Measurements from ENCODE around the gene TET3. TPM values are rescaled to one million over a fixed set of nuclear protein-coding genes. Genes with fewer than 3 reads are reported as not detected.
A peak's percentile ranks its signal among the peaks of the same experiment; 100 is the strongest.

Gene TET3
- 10 to 100 TPM; 52.8 to 54.8 (median 54.1) TPM for total RNA-seq

- TF ChIP-seq POLR2A (IDR thresholded peaks at IDR 0.05) (no peak), CTCF (IDR thresholded peaks at IDR 0.05) (no peak)
- peak within 1 kb of the TSS; percentile 54 for H3K4me3 ChIP-seq (ENCODE audit: low read depth, poor library complexity, severe bottlenecking)
- 1 to 2% methylated on average over 36 to 45 of the region's 85 CpGs for WGBS, 2 donors
- intact Hi-C loops (cut with DNase I; ENCODE audit: low total_unique reads), result loop anchor here (10.0 kb wide), 1 partner anchor 50 kb away; no protein-coding TSS in a partner anchor
- DNase-seq (ENCODE audit: low spot score in 2 of 2), result peak in 1 of 2 donors; percentile 90
Observed at GRCh38 chr2:73984203-73984921, at the start of gene TET3. TSS of gene TET3 (plus strand) at chr2:73984910. CDS start at chr2:73986404, 1,494 bp downstream.

GRCh38 chr2:73935641-73936040 lies 49.1 kb upstream of the TET3 start:
- TF ChIP-seq CTCF (IDR thresholded peaks at IDR 0.05) (no peak), POLR2A (IDR thresholded peaks at IDR 0.05) (no peak)
- DNase-seq (ENCODE audit: low spot score in 2 of 2), result no peak
- intact Hi-C loops (cut with DNase I; ENCODE audit: low total_unique reads), result loop anchor here (10.0 kb wide), 1 partner anchor 49 kb away; the partner anchor contains the start of gene TET3
- H3K4me3 ChIP-seq (ENCODE audit: low read depth, poor library complexity, severe bottlenecking), result no peak overlapping the region

DNA sequence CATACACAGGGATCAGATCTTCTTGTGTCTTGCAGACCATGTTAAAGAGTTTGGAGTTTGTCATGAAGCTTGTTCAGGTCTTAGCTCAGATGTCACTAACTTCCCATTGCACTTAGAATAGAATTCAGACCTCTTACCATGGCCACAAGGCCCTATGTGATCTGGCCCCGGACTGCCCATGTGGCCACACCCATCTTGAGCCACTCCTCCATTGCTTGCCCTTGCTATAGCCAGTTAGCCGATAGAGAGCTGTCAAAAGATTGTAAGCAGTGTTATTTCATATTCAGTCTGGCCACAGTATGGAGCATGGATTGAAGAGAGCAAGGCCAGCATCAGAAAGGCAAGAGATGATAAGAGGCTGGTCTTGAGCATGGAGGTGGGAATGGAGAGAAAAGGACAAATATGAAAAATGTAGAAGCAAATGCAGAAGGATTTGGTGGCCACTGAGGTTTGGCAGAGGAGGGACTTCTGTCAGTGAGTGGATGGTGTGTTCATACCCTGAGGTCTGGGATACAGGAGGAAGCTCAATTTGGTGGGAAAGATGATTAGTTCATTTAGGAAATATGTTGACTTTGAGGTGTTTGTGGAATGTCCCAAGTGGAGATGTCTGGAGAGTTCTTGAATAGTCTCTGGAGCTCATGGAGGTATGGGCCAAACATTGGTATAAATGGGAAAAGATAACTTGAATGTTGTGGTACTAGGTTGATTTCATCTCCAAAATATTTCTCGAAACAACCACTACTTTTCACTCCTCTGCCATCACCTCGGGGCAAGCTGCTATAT lies 47.4 kb upstream of the TET3 start:
- WGBS, 2 donors, result 72 to 79% methylated on average over 4 of the region's 4 CpGs
- no peak for TF ChIP-seq POLR2A (IDR thresholded peaks at IDR 0.05)
- no peak for TF ChIP-seq CTCF (IDR thresholded peaks at IDR 0.05)
- DNase-seq (ENCODE audit: low spot score in 2 of 2), result peak in 1 of 2 donors; percentile 14
- intact Hi-C loops (cut with DNase I; ENCODE audit: low total_unique reads), result loop anchor here (10.0 kb wide), 1 partner anchor 48 kb away; the partner anchor contains the start of gene TET3
- H3K4me3 ChIP-seq (ENCODE audit: low read depth, poor library complexity, severe bottlenecking), result no peak overlapping the region

GRCh38 chr2:73937899-73938298 lies 46.8 kb upstream of the TET3 start:
- no peak for TF ChIP-seq POLR2A (IDR thresholded peaks at IDR 0.05)
- no peak for TF ChIP-seq CTCF (IDR thresholded peaks at IDR 0.05)
- peak in 1 of 2 donors; percentile 59 for DNase-seq (ENCODE audit: low spot score in 2 of 2)
- H3K4me3 ChIP-seq (ENCODE audit: low read depth, poor library complexity, severe bottlenecking), result no peak overlapping the region
- intact Hi-C loops (cut with DNase I; ENCODE audit: low total_unique reads), result loop anchor here (10.0 kb wide), 1 partner anchor 47 kb away; the partner anchor contains the start of gene TET3

DNA sequence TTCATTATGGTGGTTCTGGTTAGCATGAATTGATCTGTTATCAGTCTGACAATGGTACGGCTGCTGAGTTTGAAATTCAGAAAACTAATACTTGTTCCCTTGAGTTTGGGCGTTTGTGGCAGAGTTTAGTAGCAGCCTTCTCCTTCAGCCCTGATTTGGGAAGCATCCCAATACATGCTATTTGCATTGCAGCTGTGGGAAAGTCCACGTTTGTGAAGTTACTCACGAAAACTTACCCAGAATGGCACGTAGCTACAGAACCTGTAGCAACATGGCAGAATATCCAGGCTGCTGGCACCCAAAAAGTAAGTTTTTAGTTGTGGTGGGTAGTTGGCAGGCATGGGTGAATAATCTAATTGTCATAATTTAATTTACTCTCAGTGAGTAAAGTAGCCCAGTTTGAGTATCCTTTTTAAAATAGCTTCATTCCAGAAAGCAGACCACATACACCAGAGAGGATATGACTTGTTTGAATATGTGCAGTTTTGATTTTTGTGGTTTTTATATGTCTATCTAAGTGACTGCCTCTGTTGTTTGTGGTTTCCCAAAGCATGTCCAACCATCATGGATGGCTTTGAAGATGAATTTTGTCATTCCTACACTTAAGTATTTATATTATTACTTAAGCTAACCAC lies 45.9 kb upstream of the TET3 start:
- no peak for DNase-seq (ENCODE audit: low spot score in 2 of 2)
- no peak overlapping the region for H3K4me3 ChIP-seq (ENCODE audit: low read depth, poor library complexity, severe bottlenecking)
- TF ChIP-seq CTCF (IDR thresholded peaks at IDR 0.05) (no peak), POLR2A (IDR thresholded peaks at IDR 0.05) (no peak)
- WGBS, 2 donors, result 50 to 54% methylated on average over 5 of the region's 5 CpGs
- intact Hi-C loops (cut with DNase I; ENCODE audit: low total_unique reads), result loop anchor here (10.0 kb wide), 1 partner anchor 46 kb away; the partner anchor contains the start of gene TET3

Data from lower leg skin (tissue), 4 donors.